Cardiac fibroblast (primary cell): Measurements from ENCODE around the gene TGFBI.
A peak's percentile ranks its signal among the peaks of the same experiment; 100 is the strongest.

Experiments
- DNase-seq, 2 donors: peaks; one replicate each; pipeline versions ENCODE4 v3.0.0 to v3.0.0-alpha.2; 2010; ENCODE audit warnings: low read depth in 2 of 2
- H3K4me3 ChIP-seq, 2 donors: replicated peaks in 1 of 2; 1 replicate in 1 of 2; 2 replicates in 1 of 2; pipeline ENCODE4 v1.5.1; 2011; ENCODE audit warnings: low read depth in 2 of 2, low read length in 2 of 2, mild to moderate bottlenecking in 2 of 2, moderate library complexity in 1 of 2
- TF ChIP-seq, protein P1 (sequence below): IDR thresholded peaks from one replicate; pipeline ENCODE4 v1.5.1; 2011; ENCODE audit warnings: low read depth, mild to moderate bottlenecking, low read length, inconsistent platforms

Gene TGFBI

DNA sequence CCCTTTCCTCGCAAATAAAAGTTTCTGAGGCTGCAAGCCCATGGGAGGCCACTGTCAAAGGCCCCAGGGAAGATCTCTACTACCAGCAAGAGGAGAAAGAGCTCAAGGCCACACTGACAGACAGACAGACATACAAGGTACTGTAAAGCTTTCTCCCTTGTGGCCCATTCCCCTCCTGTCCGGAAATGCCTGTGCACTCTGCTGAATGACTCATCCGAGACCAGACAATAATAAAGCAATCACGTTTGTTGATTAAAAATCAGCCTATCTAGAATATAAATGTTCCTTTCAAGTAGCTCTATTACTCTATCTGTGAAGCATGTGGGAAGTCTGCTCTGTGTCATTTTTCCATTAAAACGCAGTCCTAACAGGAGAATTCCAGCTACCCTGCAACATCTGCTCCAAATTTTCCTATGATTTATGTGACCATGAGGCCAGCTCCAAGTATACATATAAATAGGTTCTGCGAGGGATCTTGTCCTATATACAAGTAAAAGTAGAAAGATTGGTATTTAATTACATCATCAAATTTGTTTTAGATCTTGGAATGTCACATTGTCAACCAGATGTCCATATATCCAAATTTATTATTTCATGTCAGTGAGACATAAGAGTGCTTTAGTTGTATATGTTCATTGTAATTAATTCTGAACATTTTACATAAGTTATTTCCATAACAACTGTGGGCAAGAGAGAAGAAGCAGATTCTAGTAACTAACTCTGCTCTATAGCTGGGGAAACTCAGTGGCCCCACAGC lies 34.7 kb upstream of the TGFBI start:
- H3K4me3 ChIP-seq, result no peak overlapping the region
- TF ChIP-seq, protein P1, sequence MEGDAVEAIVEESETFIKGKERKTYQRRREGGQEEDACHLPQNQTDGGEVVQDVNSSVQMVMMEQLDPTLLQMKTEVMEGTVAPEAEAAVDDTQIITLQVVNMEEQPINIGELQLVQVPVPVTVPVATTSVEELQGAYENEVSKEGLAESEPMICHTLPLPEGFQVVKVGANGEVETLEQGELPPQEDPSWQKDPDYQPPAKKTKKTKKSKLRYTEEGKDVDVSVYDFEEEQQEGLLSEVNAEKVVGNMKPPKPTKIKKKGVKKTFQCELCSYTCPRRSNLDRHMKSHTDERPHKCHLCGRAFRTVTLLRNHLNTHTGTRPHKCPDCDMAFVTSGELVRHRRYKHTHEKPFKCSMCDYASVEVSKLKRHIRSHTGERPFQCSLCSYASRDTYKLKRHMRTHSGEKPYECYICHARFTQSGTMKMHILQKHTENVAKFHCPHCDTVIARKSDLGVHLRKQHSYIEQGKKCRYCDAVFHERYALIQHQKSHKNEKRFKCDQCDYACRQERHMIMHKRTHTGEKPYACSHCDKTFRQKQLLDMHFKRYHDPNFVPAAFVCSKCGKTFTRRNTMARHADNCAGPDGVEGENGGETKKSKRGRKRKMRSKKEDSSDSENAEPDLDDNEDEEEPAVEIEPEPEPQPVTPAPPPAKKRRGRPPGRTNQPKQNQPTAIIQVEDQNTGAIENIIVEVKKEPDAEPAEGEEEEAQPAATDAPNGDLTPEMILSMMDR, result no peak
- DNase-seq, result peak; percentile 48 to 85

DNA sequence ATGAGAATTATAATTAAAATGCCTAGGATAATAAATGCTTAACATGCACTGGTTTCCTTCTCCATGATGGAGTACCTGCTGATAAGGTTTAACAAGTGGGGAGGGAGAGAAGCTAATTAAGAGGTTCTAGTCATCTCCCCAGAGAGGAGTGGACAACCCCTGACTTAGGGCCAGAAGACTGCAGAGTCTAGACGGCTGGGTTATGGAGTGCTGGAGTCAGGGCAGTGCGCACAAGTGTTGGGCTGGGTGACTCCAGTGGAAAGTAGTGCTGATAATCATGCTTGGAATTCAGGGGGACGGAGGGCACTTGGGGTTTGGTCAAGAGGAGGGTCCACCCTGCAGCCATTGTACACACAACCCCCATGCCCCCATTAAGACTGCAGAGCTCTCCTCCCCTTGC lies 32.8 kb upstream of the TGFBI start:
- no peak for DNase-seq
- TF ChIP-seq, protein P1, result no peak
- no peak overlapping the region for H3K4me3 ChIP-seq

DNA sequence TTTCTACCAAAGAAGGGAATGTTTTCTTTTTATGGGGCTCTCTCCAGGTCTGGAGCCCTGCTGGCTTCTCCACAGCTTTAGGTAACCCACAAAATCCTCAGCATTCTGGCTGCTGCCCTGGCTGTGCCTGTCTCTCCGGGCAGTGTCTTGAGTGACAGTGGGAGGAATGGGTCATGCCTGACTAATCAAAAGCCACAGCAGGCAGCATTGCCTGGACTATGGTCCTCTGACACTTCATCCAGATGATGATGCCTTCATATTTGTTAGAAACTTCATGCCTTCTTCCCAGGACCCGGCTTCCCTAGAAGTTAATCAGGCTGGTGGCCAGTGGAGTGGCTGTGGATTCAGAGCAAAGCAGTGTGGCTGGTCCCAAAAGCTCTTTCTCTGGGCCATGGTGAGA lies 32.2 kb upstream of the TGFBI start:
- TF ChIP-seq, protein P1, result no peak
- peak in 1 of 2 donors; percentile 45 for DNase-seq
- H3K4me3 ChIP-seq, result no peak overlapping the region

DNA sequence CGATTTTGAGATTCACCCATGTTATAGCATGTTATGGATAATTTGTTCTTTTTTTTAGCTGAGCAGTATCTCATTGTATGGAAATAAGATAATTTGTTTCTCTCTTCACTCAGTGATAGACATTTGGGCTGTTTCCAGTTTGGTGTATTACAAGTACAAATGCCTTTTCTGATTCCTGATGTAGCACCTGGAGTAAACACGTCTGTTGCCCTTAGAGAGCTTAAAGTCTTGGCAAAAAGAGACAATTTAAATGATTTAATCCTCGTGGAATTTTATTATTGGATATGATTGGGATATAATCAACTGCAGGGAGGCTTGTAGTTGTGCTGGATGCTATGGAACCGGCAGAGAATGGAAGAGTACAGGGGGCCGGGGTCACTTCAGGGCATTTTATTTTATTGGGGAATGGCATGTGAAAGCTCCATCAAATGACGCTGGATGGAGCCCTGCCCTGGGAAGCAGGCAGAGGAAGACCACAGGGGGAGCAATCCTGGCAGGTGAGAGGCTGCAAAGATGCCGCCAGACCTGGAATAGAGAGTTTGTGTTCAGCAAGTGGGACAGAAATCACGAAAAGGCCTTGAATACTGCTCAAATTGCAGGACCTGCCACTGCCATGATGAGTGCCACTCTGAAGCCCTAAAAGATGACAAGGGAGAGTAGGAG lies 31.0 kb upstream of the TGFBI start:
- TF ChIP-seq, protein P1, result no peak
- no peak for DNase-seq
- no peak overlapping the region for H3K4me3 ChIP-seq

DNA sequence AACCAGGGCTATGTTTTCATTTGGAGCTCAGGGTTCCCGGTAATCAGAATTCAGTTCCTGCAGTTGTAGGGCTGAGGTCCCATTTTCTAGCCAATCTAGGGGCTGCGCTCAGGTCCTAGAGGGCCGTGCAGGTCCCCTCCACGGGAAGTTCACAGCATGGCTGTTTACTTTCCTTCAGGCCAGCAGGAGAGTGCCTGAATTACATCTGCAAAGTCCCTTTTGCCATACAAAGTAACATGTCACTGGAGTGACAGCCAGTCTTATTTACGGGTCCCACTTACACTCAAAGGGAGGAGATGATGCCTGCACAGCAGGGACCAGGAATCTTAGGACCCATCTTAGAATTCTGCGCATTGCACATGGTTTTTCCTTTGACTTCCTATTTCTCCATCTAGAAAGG lies 29.9 kb upstream of the TGFBI start:
- no peak for DNase-seq

DNA sequence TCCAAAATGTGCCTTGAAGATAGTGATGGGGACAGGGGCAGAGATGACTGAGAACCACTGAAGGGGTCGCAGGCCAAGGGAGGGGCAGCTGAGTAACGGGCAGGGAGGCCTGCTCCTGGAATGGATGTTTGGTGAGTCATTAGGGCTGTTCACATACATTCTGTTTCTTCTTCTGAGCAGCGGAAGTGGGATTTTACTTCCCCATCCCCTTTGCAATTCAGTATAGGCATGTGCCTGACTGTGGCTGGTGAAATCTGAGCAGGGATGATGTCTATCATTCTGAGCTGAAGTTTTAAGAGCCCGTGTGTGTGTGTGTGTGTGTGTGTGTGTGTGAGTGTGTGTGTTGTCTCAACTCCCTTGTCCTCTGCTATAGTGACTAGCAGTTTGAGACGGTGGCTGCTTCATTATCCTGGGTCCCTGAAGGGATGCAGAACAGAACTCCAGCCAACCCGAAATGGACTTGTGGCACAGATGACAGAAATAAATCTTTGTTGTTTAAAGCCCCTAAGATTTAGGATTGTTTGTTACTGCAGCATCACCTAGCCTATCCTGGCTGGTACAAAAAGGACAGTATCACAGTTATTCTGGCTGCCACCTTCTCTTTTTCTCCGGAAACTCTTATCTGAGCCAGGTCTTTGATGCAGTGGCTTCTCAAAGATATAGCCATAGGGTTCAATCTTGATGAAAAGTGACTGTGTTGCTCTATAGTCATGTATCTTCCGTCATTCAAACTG lies 29.2 kb upstream of the TGFBI start:
- TF ChIP-seq, protein P1, result no peak
- DNase-seq, result peak; percentile 72 to 88
- no peak overlapping the region for H3K4me3 ChIP-seq

More for the DNA sequence above, 29.9 kb upstream of the TGFBI start:
- H3K4me3 ChIP-seq, result no peak overlapping the region
- TF ChIP-seq, protein P1, result no peak
